ENCODE data around the gene CFAP157. TPM values are rescaled to one million over a fixed set of nuclear protein-coding genes. Genes with fewer than 3 reads are reported as not detected.

CFAP157 gene
- total and polyA plus RNA-seq, 12 donors, result 0.11 to 0.94 (median 0.29) TPM; not detected in 5

DNA sequence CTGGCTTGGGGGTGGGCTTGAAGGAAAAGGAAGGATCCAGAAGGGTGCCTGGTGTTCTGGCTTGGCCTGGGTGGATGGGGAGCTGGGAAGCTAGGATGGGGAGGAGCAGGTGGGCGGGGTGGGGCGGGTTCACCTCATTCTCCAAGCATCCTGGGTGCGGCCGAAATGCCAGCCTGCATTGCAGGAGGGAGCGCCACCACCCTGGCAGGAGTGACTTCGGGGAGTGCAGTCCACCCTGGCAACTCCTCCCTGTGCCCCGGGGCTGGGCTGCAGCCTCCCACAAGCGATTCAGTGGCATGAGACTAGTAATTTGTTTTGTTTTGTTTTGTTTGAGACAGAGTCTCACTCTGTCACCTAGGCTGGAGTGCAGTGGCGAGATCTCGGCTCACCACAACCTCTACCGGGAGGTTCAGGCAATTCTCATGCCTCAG lies 14.6 kb downstream of the CFAP157 start:
- Histone ChIP-seq H3K9me3 (replicated peaks in 1 of 3) (no peaks in the 10 kb centered on the region), H3K36me3 (replicated peaks in 1 of 2) (no peaks in the 10 kb centered on the region), H3K27me3 (no peaks in the 10 kb centered on the region), H3K4me1 (replicated peaks in 1 of 2) (peaks cover 1 to 8% of the 10 kb centered on the region in 2 donors), H3K4me3 (no peak overlapping the region), H3K27ac (no peak overlapping the region)
- DNase-seq, result no peak
- WGBS, 4 donors, result 70 to 78% (median 73%) methylated on average over 10 to 11 of the region's 11 CpGs
- TF ChIP-seq, protein P1, sequence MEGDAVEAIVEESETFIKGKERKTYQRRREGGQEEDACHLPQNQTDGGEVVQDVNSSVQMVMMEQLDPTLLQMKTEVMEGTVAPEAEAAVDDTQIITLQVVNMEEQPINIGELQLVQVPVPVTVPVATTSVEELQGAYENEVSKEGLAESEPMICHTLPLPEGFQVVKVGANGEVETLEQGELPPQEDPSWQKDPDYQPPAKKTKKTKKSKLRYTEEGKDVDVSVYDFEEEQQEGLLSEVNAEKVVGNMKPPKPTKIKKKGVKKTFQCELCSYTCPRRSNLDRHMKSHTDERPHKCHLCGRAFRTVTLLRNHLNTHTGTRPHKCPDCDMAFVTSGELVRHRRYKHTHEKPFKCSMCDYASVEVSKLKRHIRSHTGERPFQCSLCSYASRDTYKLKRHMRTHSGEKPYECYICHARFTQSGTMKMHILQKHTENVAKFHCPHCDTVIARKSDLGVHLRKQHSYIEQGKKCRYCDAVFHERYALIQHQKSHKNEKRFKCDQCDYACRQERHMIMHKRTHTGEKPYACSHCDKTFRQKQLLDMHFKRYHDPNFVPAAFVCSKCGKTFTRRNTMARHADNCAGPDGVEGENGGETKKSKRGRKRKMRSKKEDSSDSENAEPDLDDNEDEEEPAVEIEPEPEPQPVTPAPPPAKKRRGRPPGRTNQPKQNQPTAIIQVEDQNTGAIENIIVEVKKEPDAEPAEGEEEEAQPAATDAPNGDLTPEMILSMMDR (IDR thresholded peaks at IDR 0.05), result no peak
- TF ChIP-seq POLR2A (IDR thresholded peaks at IDR 0.05), result no peak
- intact Hi-C loops (cut with DNase I), result no loop called here

DNA sequence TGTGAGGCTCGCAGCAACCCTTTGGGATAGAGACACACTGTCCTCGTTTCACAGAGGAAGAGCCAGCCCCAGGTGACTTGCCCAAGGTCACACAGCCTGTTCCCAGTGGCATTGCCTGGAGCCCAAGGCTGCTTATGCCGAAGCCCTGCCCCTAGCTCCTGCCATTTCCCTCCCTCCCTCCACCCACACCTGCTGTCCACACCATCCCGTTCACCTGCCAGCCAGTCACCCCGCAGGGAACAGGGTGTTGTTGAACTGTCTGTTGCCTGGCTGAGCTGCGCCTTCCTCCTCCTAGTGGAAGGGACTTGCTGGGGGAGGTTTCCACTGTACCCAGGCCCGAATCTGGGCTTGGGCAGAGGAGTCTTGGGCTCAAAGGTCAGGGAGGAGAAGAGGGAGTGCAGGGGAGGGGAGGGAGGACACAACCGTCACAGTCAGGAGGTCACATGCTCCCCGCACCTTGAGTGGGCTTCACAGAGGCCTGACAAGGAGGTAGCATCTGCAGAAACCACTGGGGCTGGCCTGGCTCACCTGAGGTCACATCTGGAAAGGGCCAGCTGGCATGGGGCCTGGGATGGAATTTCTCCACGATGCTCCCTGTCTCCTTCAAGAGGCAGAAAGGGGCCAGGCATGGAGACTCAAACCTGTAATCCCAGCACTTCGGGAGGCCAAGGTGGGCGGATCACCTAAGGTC lies 15.4 kb downstream of the CFAP157 start:
- TF ChIP-seq, protein P1 (IDR thresholded peaks at IDR 0.05), result no peak
- TF ChIP-seq POLR2A (IDR thresholded peaks at IDR 0.05), result no peak
- intact Hi-C loops (cut with DNase I), result no loop called here

DNA sequence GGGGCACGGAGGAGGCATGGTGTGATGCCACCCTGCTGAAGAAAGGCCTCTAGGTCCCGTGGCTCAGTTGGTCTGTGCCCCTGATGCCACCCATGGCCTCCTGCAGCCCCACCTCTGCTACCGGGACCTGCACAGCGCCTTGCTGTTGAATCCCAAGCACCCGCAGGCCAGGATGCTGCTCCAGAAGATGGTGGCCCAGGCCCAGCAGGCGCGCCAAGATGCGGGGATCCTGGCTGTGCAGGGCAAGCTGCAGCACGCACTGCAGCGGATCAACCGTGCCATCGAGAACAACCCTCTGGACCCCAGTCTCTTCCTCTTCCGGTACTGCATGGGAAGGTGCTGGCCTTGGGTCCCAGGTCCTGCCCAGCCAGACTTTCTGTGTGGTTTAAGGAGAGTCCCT lies 16.2 kb downstream of the CFAP157 start:
- Histone ChIP-seq H3K4me3 (no peak overlapping the region), H3K27ac (no peak overlapping the region), H3K9me3 (replicated peaks in 1 of 3) (no peaks in the 10 kb centered on the region), H3K36me3 (replicated peaks in 1 of 2) (no peaks in the 10 kb centered on the region), H3K27me3 (no peaks in the 10 kb centered on the region), H3K4me1 (replicated peaks in 1 of 2) (peaks cover 0 to under 1% of the 10 kb centered on the region in 2 donors)
- DNase-seq, result no peak
- no peak for TF ChIP-seq POLR2A (IDR thresholded peaks at IDR 0.05)
- TF ChIP-seq, protein P1 (IDR thresholded peaks at IDR 0.05), result no peak
- intact Hi-C loops (cut with DNase I), result no loop called here
- 89 to 96% (median 94%) methylated on average over 7 to 13 of the region's 13 CpGs for WGBS, 4 donors

More for the DNA sequence above, 15.4 kb downstream of the CFAP157 start:
- H3K4me3 ChIP-seq, result no peak overlapping the region
- no peaks in the 10 kb centered on the region for H3K9me3 ChIP-seq (replicated peaks in 1 of 3)
- no peaks in the 10 kb centered on the region for H3K27me3 ChIP-seq
- DNase-seq, result no peak
- WGBS, 4 donors, result 57 to 75% (median 64%) methylated on average over 8 to 12 of the region's 12 CpGs
- H3K4me1 ChIP-seq (replicated peaks in 1 of 2), result peaks cover 0 to 6% of the 10 kb centered on the region in 2 donors
- H3K27ac ChIP-seq, result no peak overlapping the region
- H3K36me3 ChIP-seq (replicated peaks in 1 of 2), result no peaks in the 10 kb centered on the region

DNA sequence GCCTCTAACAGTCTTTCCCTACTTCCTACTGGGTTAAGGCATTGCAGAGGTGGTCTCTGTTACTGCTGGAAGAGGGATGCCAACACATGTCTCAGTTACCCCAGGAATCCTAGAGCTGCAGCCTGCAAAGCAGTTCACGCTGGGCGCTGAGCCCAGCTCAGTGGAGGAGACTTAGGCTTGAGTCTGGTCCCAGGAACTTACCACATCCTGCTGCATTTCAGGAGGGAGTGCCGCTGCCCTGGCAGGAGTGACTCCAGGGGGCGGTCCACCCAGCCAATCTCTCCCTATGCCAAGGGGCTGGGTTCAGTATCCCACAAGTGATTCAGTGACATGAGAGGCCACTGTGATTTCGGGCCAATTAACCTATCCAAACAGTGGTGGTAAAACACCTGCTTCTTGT lies 16.7 kb downstream of the CFAP157 start:
- H3K4me1 ChIP-seq (replicated peaks in 1 of 2), result no peaks in the 10 kb centered on the region
- intact Hi-C loops (cut with DNase I), result no loop called here
- no peaks in the 10 kb centered on the region for H3K27me3 ChIP-seq
- no peaks in the 10 kb centered on the region for H3K36me3 ChIP-seq (replicated peaks in 1 of 2)
- no peaks in the 10 kb centered on the region for H3K9me3 ChIP-seq (replicated peaks in 1 of 3)
- no peak for DNase-seq
- 89 to 100% (median 91%) methylated on average over 3 to 5 of the region's 5 CpGs for WGBS, 4 donors
- no peak overlapping the region for H3K4me3 ChIP-seq
- no peak for TF ChIP-seq POLR2A (IDR thresholded peaks at IDR 0.05)
- TF ChIP-seq, protein P1 (IDR thresholded peaks at IDR 0.05), result no peak
- no peak overlapping the region for H3K27ac ChIP-seq
